Measurements from ENCODE around the gene POFUT1. TPM values are rescaled to one million over a fixed set of nuclear protein-coding genes. Genes with fewer than 3 reads are reported as not detected.

Gene POFUT1
- total and polyA plus RNA-seq, 9 of the 15 experiments (the other 6 are each of a cell fraction or from before 2014, with no cell fraction given), result 3.5 to 44.7 (median 23.5) TPM

DNA sequence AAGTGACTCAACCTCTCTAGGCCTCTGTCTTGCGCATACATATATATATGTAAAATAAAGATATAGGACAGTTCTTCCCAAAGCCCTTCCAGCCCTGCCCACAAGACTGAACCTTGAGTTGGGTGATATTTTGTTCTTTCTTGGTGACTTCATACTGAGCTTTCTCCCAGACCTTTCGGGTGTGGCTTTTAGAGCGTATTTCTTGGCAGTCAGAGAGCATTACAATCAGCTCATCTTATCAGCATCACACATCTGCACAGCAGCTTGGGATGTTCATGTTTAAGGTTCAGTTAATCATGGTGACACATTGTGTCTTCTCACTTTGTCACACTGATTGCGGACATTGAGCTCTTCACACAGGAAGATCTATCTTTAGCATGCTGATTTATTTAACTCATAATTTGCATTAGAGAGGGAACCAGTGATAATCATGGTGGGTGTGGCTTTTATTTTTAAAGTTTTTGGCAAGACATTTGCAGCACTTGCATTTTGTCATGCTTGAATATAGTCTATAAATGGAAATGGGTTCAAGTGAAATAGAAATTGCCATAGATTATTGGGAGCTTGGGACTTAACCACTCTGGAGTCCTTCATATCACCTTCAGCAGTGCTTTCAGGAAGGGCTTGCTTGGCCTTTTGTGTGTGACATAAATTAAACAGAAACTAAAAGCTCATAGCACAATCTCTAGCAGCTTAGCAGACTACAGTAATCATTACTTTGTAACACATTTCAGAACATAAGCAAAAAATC is 78.1 kb downstream of the POFUT1 start (continued):
- TF ChIP-seq, protein P1, sequence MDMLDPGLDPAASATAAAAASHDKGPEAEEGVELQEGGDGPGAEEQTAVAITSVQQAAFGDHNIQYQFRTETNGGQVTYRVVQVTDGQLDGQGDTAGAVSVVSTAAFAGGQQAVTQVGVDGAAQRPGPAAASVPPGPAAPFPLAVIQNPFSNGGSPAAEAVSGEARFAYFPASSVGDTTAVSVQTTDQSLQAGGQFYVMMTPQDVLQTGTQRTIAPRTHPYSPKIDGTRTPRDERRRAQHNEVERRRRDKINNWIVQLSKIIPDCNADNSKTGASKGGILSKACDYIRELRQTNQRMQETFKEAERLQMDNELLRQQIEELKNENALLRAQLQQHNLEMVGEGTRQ (CRISPR knock-in tag; IDR thresholded peaks at IDR 0.05), result no peak
- TF ChIP-seq NFE2L1 (tag; IDR thresholded peaks at IDR 0.05; ENCODE audit: borderline replicate concordance, low read depth) (no peak), ZNF347 (CRISPR knock-in tag; IDR thresholded peaks at IDR 0.05; ENCODE audit: low read depth) (no peak), ZNF589 (CRISPR knock-in tag; IDR thresholded peaks at IDR 0.05; ENCODE audit: low read depth) (peak; percentile 90), ZNF584 (CRISPR knock-in tag; IDR thresholded peaks at IDR 0.05; ENCODE audit: low read depth) (peak; percentile 85; the same call in 1 of the 2 replicates), MEF2D (tag; conservative IDR thresholded peaks at IDR 0.05; ENCODE audit: low read depth) (peak; percentile 98), GATAD2B (IDR thresholded peaks at IDR 0.05; ENCODE audit: borderline replicate concordance) (peak; percentile 94; the same call in 1 of the 2 replicates), FOSL1 (tag; conservative IDR thresholded peaks at IDR 0.05) (peak; percentile 95), HDAC6 (IDR thresholded peaks at IDR 0.05; ENCODE audit: low read depth, low read length) (no peak), ETV5 (CRISPR knock-in tag; IDR thresholded peaks at IDR 0.05; ENCODE audit: low read depth) (0 out of 2 replicates have a peak, but pooled peaks have one; percentile 52), FOS (IDR thresholded peaks at IDR 0.05; ENCODE audit: extremely low read depth, insufficient read length) (peak; percentile 21), ZNF57 (CRISPR knock-in tag; IDR thresholded peaks at IDR 0.05) (no peak), NEUROD1 (IDR thresholded peaks at IDR 0.05; ENCODE audit: borderline replicate concordance, low read depth, low read length, partially characterized antibody) (peak; percentile 80)
- TF ChIP-seq, protein P2, sequence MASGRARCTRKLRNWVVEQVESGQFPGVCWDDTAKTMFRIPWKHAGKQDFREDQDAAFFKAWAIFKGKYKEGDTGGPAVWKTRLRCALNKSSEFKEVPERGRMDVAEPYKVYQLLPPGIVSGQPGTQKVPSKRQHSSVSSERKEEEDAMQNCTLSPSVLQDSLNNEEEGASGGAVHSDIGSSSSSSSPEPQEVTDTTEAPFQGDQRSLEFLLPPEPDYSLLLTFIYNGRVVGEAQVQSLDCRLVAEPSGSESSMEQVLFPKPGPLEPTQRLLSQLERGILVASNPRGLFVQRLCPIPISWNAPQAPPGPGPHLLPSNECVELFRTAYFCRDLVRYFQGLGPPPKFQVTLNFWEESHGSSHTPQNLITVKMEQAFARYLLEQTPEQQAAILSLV (tag; IDR thresholded peaks at IDR 0.05), result no peak
- TF ChIP-seq, protein P3, sequence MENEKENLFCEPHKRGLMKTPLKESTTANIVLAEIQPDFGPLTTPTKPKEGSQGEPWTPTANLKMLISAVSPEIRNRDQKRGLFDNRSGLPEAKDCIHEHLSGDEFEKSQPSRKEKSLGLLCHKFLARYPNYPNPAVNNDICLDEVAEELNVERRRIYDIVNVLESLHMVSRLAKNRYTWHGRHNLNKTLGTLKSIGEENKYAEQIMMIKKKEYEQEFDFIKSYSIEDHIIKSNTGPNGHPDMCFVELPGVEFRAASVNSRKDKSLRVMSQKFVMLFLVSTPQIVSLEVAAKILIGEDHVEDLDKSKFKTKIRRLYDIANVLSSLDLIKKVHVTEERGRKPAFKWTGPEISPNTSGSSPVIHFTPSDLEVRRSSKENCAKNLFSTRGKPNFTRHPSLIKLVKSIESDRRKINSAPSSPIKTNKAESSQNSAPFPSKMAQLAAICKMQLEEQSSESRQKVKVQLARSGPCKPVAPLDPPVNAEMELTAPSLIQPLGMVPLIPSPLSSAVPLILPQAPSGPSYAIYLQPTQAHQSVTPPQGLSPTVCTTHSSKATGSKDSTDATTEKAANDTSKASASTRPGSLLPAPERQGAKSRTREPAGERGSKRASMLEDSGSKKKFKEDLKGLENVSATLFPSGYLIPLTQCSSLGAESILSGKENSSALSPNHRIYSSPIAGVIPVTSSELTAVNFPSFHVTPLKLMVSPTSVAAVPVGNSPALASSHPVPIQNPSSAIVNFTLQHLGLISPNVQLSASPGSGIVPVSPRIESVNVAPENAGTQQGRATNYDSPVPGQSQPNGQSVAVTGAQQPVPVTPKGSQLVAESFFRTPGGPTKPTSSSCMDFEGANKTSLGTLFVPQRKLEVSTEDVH (IDR thresholded peaks at IDR 0.05; ENCODE audit: low read depth, partially characterized antibody), result no peak
- TF ChIP-seq, protein P4, sequence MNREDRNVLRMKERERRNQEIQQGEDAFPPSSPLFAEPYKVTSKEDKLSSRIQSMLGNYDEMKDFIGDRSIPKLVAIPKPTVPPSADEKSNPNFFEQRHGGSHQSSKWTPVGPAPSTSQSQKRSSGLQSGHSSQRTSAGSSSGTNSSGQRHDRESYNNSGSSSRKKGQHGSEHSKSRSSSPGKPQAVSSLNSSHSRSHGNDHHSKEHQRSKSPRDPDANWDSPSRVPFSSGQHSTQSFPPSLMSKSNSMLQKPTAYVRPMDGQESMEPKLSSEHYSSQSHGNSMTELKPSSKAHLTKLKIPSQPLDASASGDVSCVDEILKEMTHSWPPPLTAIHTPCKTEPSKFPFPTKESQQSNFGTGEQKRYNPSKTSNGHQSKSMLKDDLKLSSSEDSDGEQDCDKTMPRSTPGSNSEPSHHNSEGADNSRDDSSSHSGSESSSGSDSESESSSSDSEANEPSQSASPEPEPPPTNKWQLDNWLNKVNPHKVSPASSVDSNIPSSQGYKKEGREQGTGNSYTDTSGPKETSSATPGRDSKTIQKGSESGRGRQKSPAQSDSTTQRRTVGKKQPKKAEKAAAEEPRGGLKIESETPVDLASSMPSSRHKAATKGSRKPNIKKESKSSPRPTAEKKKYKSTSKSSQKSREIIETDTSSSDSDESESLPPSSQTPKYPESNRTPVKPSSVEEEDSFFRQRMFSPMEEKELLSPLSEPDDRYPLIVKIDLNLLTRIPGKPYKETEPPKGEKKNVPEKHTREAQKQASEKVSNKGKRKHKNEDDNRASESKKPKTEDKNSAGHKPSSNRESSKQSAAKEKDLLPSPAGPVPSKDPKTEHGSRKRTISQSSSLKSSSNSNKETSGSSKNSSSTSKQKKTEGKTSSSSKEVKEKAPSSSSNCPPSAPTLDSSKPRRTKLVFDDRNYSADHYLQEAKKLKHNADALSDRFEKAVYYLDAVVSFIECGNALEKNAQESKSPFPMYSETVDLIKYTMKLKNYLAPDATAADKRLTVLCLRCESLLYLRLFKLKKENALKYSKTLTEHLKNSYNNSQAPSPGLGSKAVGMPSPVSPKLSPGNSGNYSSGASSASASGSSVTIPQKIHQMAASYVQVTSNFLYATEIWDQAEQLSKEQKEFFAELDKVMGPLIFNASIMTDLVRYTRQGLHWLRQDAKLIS (CRISPR knock-in tag; IDR thresholded peaks at IDR 0.05), result no peak
- TF ChIP-seq, protein P5, sequence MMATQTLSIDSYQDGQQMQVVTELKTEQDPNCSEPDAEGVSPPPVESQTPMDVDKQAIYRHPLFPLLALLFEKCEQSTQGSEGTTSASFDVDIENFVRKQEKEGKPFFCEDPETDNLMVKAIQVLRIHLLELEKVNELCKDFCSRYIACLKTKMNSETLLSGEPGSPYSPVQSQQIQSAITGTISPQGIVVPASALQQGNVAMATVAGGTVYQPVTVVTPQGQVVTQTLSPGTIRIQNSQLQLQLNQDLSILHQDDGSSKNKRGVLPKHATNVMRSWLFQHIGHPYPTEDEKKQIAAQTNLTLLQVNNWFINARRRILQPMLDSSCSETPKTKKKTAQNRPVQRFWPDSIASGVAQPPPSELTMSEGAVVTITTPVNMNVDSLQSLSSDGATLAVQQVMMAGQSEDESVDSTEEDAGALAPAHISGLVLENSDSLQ (IDR thresholded peaks at IDR 0.05), result peak; percentile 93

Data from K562 (cell line).